ENCODE results near the gene ZNF66.
"Not testable (repeated sequence)": the region's sequence is repeated elsewhere in the genome, so short reads cannot be mapped to it uniquely, and the experiment has no call there.

The ZNF66 gene

DNA sequence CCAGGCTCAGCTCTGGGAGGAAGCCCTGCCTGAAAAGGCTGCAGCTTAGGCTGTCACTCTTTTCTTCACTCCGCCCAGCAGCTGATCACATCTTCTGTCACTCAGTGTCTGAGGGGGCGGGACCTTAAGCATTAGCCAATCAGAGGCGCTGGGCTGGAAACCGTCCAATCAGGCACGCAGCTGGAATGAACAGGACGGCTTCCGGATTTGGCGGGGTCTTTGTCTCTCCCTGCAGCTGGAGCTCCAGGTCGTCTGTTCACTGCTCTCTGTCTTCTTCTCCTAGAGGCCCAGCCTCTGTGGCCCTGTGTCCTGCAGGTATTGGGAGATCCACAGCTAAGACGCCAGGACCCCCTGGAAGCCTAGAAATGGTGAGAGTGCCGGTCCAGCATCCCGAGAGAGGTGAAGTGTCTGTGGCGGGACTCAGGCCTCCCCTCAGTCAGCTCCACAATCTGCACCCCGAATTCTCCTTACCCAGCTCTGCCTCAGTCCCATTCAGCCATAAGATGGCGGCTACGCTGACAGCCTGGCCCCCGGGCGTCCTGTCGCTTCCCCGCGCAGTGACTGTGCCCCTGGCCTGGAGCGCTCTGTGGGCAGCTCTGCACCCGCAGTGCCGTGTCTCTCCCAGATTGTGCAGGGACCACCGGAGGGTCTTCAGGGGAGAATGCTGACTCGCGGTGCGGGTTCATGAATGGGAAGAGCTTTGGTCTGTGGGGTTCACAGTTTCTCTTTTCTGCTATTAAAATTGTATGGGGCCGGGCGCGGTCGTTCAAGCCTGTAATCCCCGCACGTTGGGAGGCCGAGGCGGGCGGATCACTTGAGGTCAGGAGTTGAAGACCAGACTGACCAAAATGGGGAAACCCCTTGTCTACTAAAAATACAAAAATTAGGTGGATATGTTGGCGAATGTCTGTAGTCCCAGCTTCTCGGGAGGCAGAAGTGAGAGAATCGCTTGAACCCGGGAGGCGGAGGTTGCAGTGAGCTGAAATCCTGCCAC is at the start of gene ZNF66:
Gene ZNF66 (plus strand): TSS at position 222 of the 994 bp plus-strand sequence. CDS start 144 bp downstream, at position 366.
- DNase-seq = peak; percentile 96

DNA sequence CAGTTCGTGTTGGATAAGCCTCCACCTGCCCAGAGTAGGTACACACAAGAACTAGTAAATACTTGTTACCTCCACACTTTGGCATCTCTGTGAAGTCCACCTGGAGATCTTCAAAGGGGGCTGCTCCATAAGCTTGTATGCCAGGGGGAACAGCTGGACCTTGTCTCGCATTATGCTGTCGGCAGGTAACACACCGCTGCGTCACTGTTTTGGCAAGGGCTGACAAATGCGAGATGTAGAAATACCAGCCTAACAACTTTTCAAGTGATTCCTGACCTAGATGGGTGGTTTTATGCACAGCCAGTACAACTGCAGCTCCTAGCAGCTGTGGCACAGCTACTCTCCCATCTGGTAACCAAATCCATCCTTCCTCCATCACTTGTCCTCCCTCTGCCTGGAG is 25.9 kb upstream of the ZNF66 start:
- not testable (repeated sequence) for DNase-seq

GRCh38 chr19:20752291-20752690 is 23.8 kb upstream of the ZNF66 start:
- DNase-seq = not testable (repeated sequence)

DNA sequence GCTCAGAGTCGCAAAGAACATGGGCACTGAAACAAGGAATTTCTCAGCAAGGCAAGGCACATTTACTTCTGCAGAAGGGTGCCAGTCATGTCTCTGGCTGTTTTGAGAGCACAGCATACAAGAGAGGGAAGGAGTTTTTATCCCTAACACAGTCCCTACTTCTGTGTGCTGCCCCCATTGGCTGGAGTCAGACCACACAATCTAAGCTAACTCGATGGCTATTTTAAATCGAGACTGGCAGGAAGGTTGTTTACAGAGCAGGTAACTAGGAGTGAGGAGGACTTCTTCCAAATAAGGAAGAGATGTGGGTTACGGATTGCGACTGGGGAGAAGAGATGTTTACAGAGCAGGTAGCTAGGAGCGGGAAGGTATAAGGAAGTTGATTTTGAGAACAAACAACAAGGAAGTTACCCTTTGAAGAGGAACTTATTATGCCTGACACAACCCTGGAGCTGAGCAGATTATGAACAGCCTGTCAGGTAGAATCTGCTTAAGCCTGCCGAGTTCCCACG is 6.8 kb upstream of the ZNF66 start:
- DNase-seq = not testable (repeated sequence)

DNA sequence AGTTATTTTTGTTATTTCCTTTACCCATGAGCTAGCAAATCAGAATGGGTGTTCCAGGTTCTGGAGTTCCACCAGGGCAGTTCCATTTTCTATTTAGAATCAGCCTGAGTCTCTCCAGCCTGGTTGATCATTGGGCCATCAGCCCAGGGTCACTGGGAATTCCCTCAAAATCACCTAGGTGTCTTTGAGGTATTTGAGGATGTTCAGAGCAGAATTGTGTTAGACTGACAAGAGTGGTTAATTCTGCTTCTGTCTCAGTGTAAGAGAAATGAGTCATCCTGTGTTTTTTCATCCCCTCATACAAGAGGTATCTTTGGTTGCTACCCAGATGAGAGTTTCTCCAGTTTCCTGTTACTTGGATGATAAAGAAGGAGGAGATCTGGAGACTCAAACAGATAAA is 11.7 kb downstream of the ZNF66 start:
- no peak for DNase-seq

DNA sequence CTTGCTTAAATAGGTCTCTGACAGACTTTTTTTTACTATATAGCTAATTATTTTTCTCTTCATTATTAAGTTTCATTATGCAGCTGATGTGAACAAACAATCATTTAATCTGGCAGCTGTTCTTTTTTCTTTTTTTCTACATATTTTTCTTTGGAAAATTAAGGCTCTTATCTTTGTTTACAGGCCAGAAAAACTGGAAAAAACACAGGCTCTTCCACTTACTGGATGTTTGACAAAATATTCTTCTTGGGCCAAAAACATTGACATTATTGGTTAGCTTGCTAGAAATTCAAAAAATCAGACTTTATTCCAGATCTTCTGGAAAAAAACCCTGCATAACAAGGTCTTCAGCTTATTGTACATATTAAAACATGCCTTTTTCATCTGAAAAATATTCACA is 15.7 kb downstream of the ZNF66 start:
- no peak for DNase-seq

GRCh38 chr19:20806311-20807262 is 30.5 kb downstream of the ZNF66 start:
- not testable (repeated sequence) for DNase-seq

GRCh38 chr19:20840371-20840770 is 64.3 kb downstream of the ZNF66 start:
- no peak for DNase-seq

All from CD4-positive, alpha-beta T cell treated with Interleukin-4 for 4 hours (primary cell).